NB4 (cell line): ENCODE measurements around the gene DGCR2.

ENCODE experiments used
- CTCF ChIP-seq: IDR thresholded peaks from one replicate; pipeline ENCODE4 v1.5.1; 2012; ENCODE audit warnings: low read depth, low read length
- MAX ChIP-seq: IDR thresholded peaks from 2 replicates; pipeline ENCODE4 v1.6.1; 2011; ENCODE audit warnings: low read depth, low read length
- MYC ChIP-seq: IDR thresholded peaks from 2 replicates; pipeline ENCODE4 v1.6.1; 2011; ENCODE audit warnings: low read depth, low read length
- POLR2A ChIP-seq: IDR thresholded peaks from 2 replicates; pipeline ENCODE4 v1.6.1; 2011; ENCODE audit warnings: mild to moderate bottlenecking; ENCODE audit not compliant: insufficient read length; ENCODE audit errors: extremely low read depth

GRCh38 chr22:19047993-19048392 lies 74.2 kb downstream of the DGCR2 start:
- TF ChIP-seq CTCF = no peak
- TF ChIP-seq POLR2A = no peak
- no peak for TF ChIP-seq MYC
- TF ChIP-seq MAX = no peak
